H9 (cell line): ENCODE measurements around the gene TGFBI. TPM values are rescaled to one million over a fixed set of nuclear protein-coding genes. Genes with fewer than 3 reads are reported as not detected.

Experiments used
- DNase-seq: peaks from one replicate; pipeline ENCODE4 v3.0.0-alpha.2; 2017
- H2AFZ ChIP-seq: one replicate; pipeline ENCODE4 v1.6.1; 2013; ENCODE audit warnings: mild to moderate bottlenecking, low read length, control low read depth, moderate library complexity
- H2AK5ac ChIP-seq: 2 replicates; pipeline ENCODE4 v1.6.1; 2013; ENCODE audit warnings: low read length, control low read depth, mixed read lengths; ENCODE audit not compliant: insufficient read length
- H2BK120ac ChIP-seq: one replicate; pipeline ENCODE4 v1.6.1; 2013; ENCODE audit warnings: low read depth, mild to moderate bottlenecking, low read length, control low read depth, inconsistent platforms; ENCODE audit not compliant: poor library complexity, severe bottlenecking
- H2BK12ac ChIP-seq: 2 replicates; pipeline ENCODE4 v1.6.1; 2013; ENCODE audit warnings: low read length, control low read depth, mixed read lengths, low read depth; ENCODE audit not compliant: insufficient read length
- H2BK15ac ChIP-seq: 2 replicates; pipeline ENCODE4 v1.6.1; 2013; ENCODE audit warnings: low read depth, low read length, control low read depth
- H2BK20ac ChIP-seq: one replicate; pipeline ENCODE4 v1.6.1; 2013; ENCODE audit warnings: low read depth, mild to moderate bottlenecking, low read length, control low read depth, inconsistent platforms; ENCODE audit not compliant: poor library complexity, severe bottlenecking
- H2BK5ac ChIP-seq: 2 replicates; pipeline ENCODE4 v1.6.1; 2013; ENCODE audit warnings: low read length, control low read depth, mixed read lengths; ENCODE audit not compliant: insufficient read length
- H3K14ac ChIP-seq: 2 replicates; pipeline ENCODE4 v1.6.1; 2013; ENCODE audit warnings: low read length, control low read depth; ENCODE audit not compliant: insufficient read depth
- H3K18ac ChIP-seq: 2 replicates; pipeline ENCODE4 v1.6.1; 2013; ENCODE audit warnings: low read depth, mild to moderate bottlenecking, mixed read lengths, low read length, control low read depth; ENCODE audit not compliant: insufficient read length
- H3K23ac ChIP-seq: 2 replicates; pipeline ENCODE4 v1.6.1; 2013; ENCODE audit warnings: low read length, control low read depth, mixed read lengths, low read depth; ENCODE audit not compliant: insufficient read length
- H3K23me2 ChIP-seq: 2 replicates; pipeline ENCODE4 v1.6.1; 2013; ENCODE audit warnings: low read depth, mild to moderate bottlenecking, mixed read lengths, low read length, control low read depth; ENCODE audit not compliant: insufficient read length, poor library complexity, severe bottlenecking
- H3K27ac ChIP-seq: 2 replicates; pipeline ENCODE4 v1.5.1; 2013; ENCODE audit warnings: low read length, control low read depth, mixed read lengths, low read depth; ENCODE audit not compliant: insufficient read length
- H3K27me3 ChIP-seq: 2 replicates; pipeline ENCODE4 v1.6.1; 2013; ENCODE audit warnings: low read length, control low read depth, inconsistent platforms; ENCODE audit not compliant: insufficient read depth
- H3K4ac ChIP-seq: 2 replicates; pipeline ENCODE4 v1.6.1; 2013; ENCODE audit warnings: low read depth, mild to moderate bottlenecking, control low read depth, inconsistent platforms, low read length, moderate library complexity
- H3K4me1 ChIP-seq: 2 replicates; pipeline ENCODE4 v1.6.1; 2013; ENCODE audit warnings: low read length, control low read depth, inconsistent platforms; ENCODE audit not compliant: insufficient read depth
- H3K4me2 ChIP-seq: 2 replicates; pipeline ENCODE4 v1.6.1; 2013; ENCODE audit warnings: low read length, control low read depth, mixed read lengths; ENCODE audit not compliant: insufficient read length, insufficient read depth
- H3K56ac ChIP-seq: 2 replicates; pipeline ENCODE4 v1.6.1; 2013; ENCODE audit warnings: low read depth, mild to moderate bottlenecking, mixed read lengths, low read length, control low read depth; ENCODE audit not compliant: insufficient read length
- H3K79me1 ChIP-seq: 2 replicates; pipeline ENCODE4 v1.6.1; 2013; ENCODE audit warnings: low read depth, mild to moderate bottlenecking, moderate library complexity, low read length, control low read depth, inconsistent platforms; ENCODE audit not compliant: insufficient read depth, poor library complexity, severe bottlenecking
- H3K79me2 ChIP-seq: 2 replicates; pipeline ENCODE4 v1.6.1; 2013; ENCODE audit warnings: low read length, control low read depth, inconsistent platforms; ENCODE audit not compliant: insufficient read depth
- H3K9ac ChIP-seq: 2 replicates; pipeline ENCODE4 v1.6.1; 2013; ENCODE audit warnings: low read length, control low read depth, mixed read lengths; ENCODE audit not compliant: insufficient read length; ENCODE audit errors: extremely low read depth
- H3K9me3 ChIP-seq: one replicate; pipeline ENCODE4 v1.6.1; 2013; ENCODE audit warnings: low read depth, low read length, inconsistent platforms; ENCODE audit not compliant: control insufficient read depth
- H3T11ph ChIP-seq: one replicate; pipeline ENCODE4 v1.6.1; 2013; ENCODE audit warnings: mild to moderate bottlenecking, low read length, control low read depth, inconsistent platforms
- H4K20me1 ChIP-seq: one replicate; pipeline ENCODE4 v1.6.1; 2013; ENCODE audit not compliant: control insufficient read depth, insufficient read length, insufficient read depth
- H4K5ac ChIP-seq: 2 replicates; pipeline ENCODE4 v1.6.1; 2013; ENCODE audit warnings: low read depth, mild to moderate bottlenecking, mixed read lengths, low read length, control low read depth; ENCODE audit not compliant: insufficient read length
- H4K8ac ChIP-seq: replicated peaks from 2 replicates; pipeline ENCODE4 v1.6.1; 2013; ENCODE audit warnings: low read length, control low read depth, mixed read lengths, low read depth; ENCODE audit not compliant: insufficient read length
- H4K91ac ChIP-seq: 2 replicates; pipeline ENCODE4 v1.6.1; 2013; ENCODE audit warnings: low read depth, mild to moderate bottlenecking, moderate library complexity, mixed read lengths, low read length, control low read depth; ENCODE audit not compliant: insufficient read length
- H3K27ac Mint-ChIP-seq, 3 experiments: 2 replicates in 2 of 3; 3 replicates in 1 of 3; pipeline ENCODE4 v1.8.0; 2020 to 2021; ENCODE audit warnings: mixed read lengths in 3 of 3, mild to moderate bottlenecking in 1 of 3, moderate library complexity in 1 of 3
- H3K27me3 Mint-ChIP-seq: 2 replicates; pipeline ENCODE4 v1.8.0; 2021; ENCODE audit warnings: low read depth, mild to moderate bottlenecking, moderate library complexity, mixed read lengths
- H3K36me3 Mint-ChIP-seq, 3 experiments: 2 replicates in 2 of 3; 3 replicates in 1 of 3; pipeline ENCODE4 v1.8.0; 2020 to 2021; ENCODE audit warnings: low read depth in 3 of 3, mixed read lengths in 3 of 3; ENCODE audit not compliant: insufficient read depth in 1 of 3
- H3K4me1 Mint-ChIP-seq, 2 experiments: 2 replicates each; pipeline ENCODE4 v1.8.0; 2020; ENCODE audit warnings: mixed read lengths in 2 of 2
- H3K4me3 Mint-ChIP-seq, 2 experiments: 2 replicates in 1 of 2; 3 replicates in 1 of 2; pipeline ENCODE4 v1.8.0; 2020 to 2021; ENCODE audit warnings: mild to moderate bottlenecking in 2 of 2, mixed read lengths in 2 of 2, moderate library complexity in 1 of 2
- H3K9me3 Mint-ChIP-seq, 2 experiments: 2 replicates in 1 of 2; 3 replicates in 1 of 2; pipeline ENCODE4 v1.8.0; 2020; ENCODE audit warnings: mild to moderate bottlenecking in 2 of 2, mixed read lengths in 2 of 2, moderate library complexity in 1 of 2
- WGBS: extraction: QIAGEN DNeasy Blood & Tissue Kit; methylation state at CpG from one replicate; pipeline ENCODE4 v1.1.7; 2013; ENCODE audit warnings: missing lambda C conversion rate, low lambda C conversion rate, mixed read lengths; ENCODE audit not compliant: insufficient read length; ENCODE audit errors: extremely low coverage; 5-methylcytosine and 5-hydroxymethylcytosine counted together
- total RNA-seq: library from RNA; stranded (reverse); gene quantifications from 2 replicates; pipeline ENCODE4 v1.2.1, GENCODE V29; 2021
- TF ChIP-seq, protein P1 (sequence below): fragments of 200-600 bp; sonication (generic); conservative IDR thresholded peaks from 3 replicates; pipeline ENCODE4 v1.8.0; 2021; ENCODE audit warnings: antibody characterized with exemption, mild to moderate bottlenecking

The TGFBI gene
- total RNA-seq, 1 experiment from 2014 or later = 4.7 TPM

DNA sequence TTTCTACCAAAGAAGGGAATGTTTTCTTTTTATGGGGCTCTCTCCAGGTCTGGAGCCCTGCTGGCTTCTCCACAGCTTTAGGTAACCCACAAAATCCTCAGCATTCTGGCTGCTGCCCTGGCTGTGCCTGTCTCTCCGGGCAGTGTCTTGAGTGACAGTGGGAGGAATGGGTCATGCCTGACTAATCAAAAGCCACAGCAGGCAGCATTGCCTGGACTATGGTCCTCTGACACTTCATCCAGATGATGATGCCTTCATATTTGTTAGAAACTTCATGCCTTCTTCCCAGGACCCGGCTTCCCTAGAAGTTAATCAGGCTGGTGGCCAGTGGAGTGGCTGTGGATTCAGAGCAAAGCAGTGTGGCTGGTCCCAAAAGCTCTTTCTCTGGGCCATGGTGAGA is 32.2 kb upstream of the TGFBI start:
- Histone ChIP-seq H3K4me1 (no peaks in the 10 kb centered on the region), H4K5ac (no peak overlapping the region), H4K20me1 (no peaks in the 10 kb centered on the region), H2BK20ac (no peak overlapping the region), H3K14ac (no peak overlapping the region), H3K27me3 (no peaks in the 10 kb centered on the region), H2BK15ac (no peak overlapping the region), H3K23ac (no peak overlapping the region), H2BK12ac (no peak overlapping the region), H3K4ac (no peak overlapping the region), H2BK120ac (no peak overlapping the region), H3T11ph (no peak overlapping the region), H3K27ac (no peak overlapping the region), H3K9me3 (no peaks in the 10 kb centered on the region), H3K79me1 (no peaks in the 10 kb centered on the region), H3K79me2 (no peaks in the 10 kb centered on the region), H4K8ac (no peak overlapping the region), H4K91ac (no peak overlapping the region), H3K4me2 (no peak overlapping the region), H3K9ac (no peak overlapping the region), H2AK5ac (no peak overlapping the region), H3K23me2 (no peaks in the 10 kb centered on the region), H3K18ac (no peak overlapping the region), H3K56ac (no peak overlapping the region), H2BK5ac (no peak overlapping the region), H2AFZ (no peak overlapping the region)
- H3K9me3 Mint-ChIP-seq = no peaks in the 10 kb centered on the region
- DNase-seq = no peak
- no peak overlapping the region for H3K4me3 Mint-ChIP-seq
- no peak overlapping the region for H3K27ac Mint-ChIP-seq
- peaks cover 5 to 9% of the 10 kb centered on the region in 2 experiments for H3K4me1 Mint-ChIP-seq
- TF ChIP-seq, protein P1, sequence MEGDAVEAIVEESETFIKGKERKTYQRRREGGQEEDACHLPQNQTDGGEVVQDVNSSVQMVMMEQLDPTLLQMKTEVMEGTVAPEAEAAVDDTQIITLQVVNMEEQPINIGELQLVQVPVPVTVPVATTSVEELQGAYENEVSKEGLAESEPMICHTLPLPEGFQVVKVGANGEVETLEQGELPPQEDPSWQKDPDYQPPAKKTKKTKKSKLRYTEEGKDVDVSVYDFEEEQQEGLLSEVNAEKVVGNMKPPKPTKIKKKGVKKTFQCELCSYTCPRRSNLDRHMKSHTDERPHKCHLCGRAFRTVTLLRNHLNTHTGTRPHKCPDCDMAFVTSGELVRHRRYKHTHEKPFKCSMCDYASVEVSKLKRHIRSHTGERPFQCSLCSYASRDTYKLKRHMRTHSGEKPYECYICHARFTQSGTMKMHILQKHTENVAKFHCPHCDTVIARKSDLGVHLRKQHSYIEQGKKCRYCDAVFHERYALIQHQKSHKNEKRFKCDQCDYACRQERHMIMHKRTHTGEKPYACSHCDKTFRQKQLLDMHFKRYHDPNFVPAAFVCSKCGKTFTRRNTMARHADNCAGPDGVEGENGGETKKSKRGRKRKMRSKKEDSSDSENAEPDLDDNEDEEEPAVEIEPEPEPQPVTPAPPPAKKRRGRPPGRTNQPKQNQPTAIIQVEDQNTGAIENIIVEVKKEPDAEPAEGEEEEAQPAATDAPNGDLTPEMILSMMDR = no peak
- H3K27me3 Mint-ChIP-seq = peaks cover 16% of the 10 kb centered on the region
- WGBS = no CpG with 5 or more reads among the region's 2 CpGs
- H3K36me3 Mint-ChIP-seq = no peaks in the 10 kb centered on the region
